ENCODE results near the gene BPIFA2. TPM values are rescaled to one million over a fixed set of nuclear protein-coding genes. Genes with fewer than 3 reads are reported as not detected.
"Not testable (repeated sequence)": the region's sequence is repeated elsewhere in the genome, so short reads cannot be mapped to it uniquely, and the experiment has no call there.

The BPIFA2 gene
- total RNA-seq, 1 donor from 2014 or later = not detected

- peaks cover 8% of the 10 kb centered on the region for H3K27me3 Mint-ChIP-seq (ENCODE audit: unreplicated experiment)
- H3K27ac Mint-ChIP-seq (ENCODE audit: unreplicated experiment) = no peak overlapping the region
- H3K4me3 Mint-ChIP-seq (ENCODE audit: unreplicated experiment) = no peak overlapping the region
- no peaks in the 10 kb centered on the region for H3K4me1 Mint-ChIP-seq (ENCODE audit: low read depth, unreplicated experiment)
- DNase-seq = no peak
- peaks cover 3% of the 10 kb centered on the region for H3K9me3 Mint-ChIP-seq (ENCODE audit: unreplicated experiment)
- TF ChIP-seq CTCF (IDR thresholded peaks at IDR 0.05; ENCODE audit: partially characterized antibody, unreplicated experiment) = no peak
- H3K36me3 Mint-ChIP-seq (ENCODE audit: unreplicated experiment) = peaks cover 7% of the 10 kb centered on the region
Observed at GRCh38 chr20:33183312-33183711, 15.4 kb downstream of the BPIFA2 start.

- not testable (repeated sequence) for H3K4me3 Mint-ChIP-seq (ENCODE audit: unreplicated experiment); H3K4me1 Mint-ChIP-seq (ENCODE audit: low read depth, unreplicated experiment); H3K27me3 Mint-ChIP-seq (ENCODE audit: unreplicated experiment); H3K9me3 Mint-ChIP-seq (ENCODE audit: unreplicated experiment); H3K36me3 Mint-ChIP-seq (ENCODE audit: unreplicated experiment); H3K27ac Mint-ChIP-seq (ENCODE audit: unreplicated experiment)
- peak; percentile 25 for DNase-seq
Observed at GRCh38 chr20:33185031-33185590, 17.2 kb downstream of the BPIFA2 start.

GRCh38 chr20:33187491-33187890, 19.5 kb downstream of the BPIFA2 start:
- Mint-ChIP-seq H3K4me3 (ENCODE audit: unreplicated experiment) (no peak overlapping the region), H3K4me1 (ENCODE audit: low read depth, unreplicated experiment) (no peaks in the 10 kb centered on the region), H3K36me3 (ENCODE audit: unreplicated experiment) (peaks cover 7% of the 10 kb centered on the region), H3K27me3 (ENCODE audit: unreplicated experiment) (peaks cover 8% of the 10 kb centered on the region), H3K9me3 (ENCODE audit: unreplicated experiment) (peaks cover 3% of the 10 kb centered on the region), H3K27ac (ENCODE audit: unreplicated experiment) (no peak overlapping the region)
- DNase-seq = no peak
- TF ChIP-seq CTCF (IDR thresholded peaks at IDR 0.05; ENCODE audit: partially characterized antibody, unreplicated experiment) = no peak

- no peak overlapping the region for H3K4me3 Mint-ChIP-seq (ENCODE audit: unreplicated experiment)
- no peaks in the 10 kb centered on the region for H3K4me1 Mint-ChIP-seq (ENCODE audit: low read depth, unreplicated experiment)
- H3K27ac Mint-ChIP-seq (ENCODE audit: unreplicated experiment) = no peak overlapping the region
- TF ChIP-seq CTCF (IDR thresholded peaks at IDR 0.05; ENCODE audit: partially characterized antibody, unreplicated experiment) = no peak
- peaks cover 1% of the 10 kb centered on the region for H3K36me3 Mint-ChIP-seq (ENCODE audit: unreplicated experiment)
- H3K27me3 Mint-ChIP-seq (ENCODE audit: unreplicated experiment) = peaks cover 6% of the 10 kb centered on the region
- DNase-seq = no peak
- H3K9me3 Mint-ChIP-seq (ENCODE audit: unreplicated experiment) = peaks cover 3% of the 10 kb centered on the region
Observed at GRCh38 chr20:33188421-33188820, 20.5 kb downstream of the BPIFA2 start.

GRCh38 chr20:33191484-33191883, 23.5 kb downstream of the BPIFA2 start:
- Mint-ChIP-seq H3K9me3 (ENCODE audit: unreplicated experiment) (no peaks in the 10 kb centered on the region), H3K36me3 (ENCODE audit: unreplicated experiment) (no peaks in the 10 kb centered on the region), H3K4me1 (ENCODE audit: low read depth, unreplicated experiment) (no peaks in the 10 kb centered on the region), H3K27me3 (ENCODE audit: unreplicated experiment) (peaks cover 8% of the 10 kb centered on the region), H3K27ac (ENCODE audit: unreplicated experiment) (no peak overlapping the region), H3K4me3 (ENCODE audit: unreplicated experiment) (no peak overlapping the region)
- DNase-seq = no peak
- TF ChIP-seq CTCF (IDR thresholded peaks at IDR 0.05; ENCODE audit: partially characterized antibody, unreplicated experiment) = no peak

Data from glutamatergic neuron (in vitro differentiated cells).